GM21528 (cell line): ENCODE results near the gene TTC6.

Experiments
- ATAC-seq: cut with Tn5 transposase; IDR thresholded peaks from one replicate; pipeline ENCODE4 v1.9.1; 2021; ENCODE audit warnings: mild to moderate bottlenecking, moderate library complexity; ENCODE audit not compliant: unreplicated experiment, low FRiP score

Gene TTC6

GRCh38 chr14:37595809-37596621, 586 bp downstream of the TTC6 start:
- ATAC-seq, result peak; percentile 54

DNA sequence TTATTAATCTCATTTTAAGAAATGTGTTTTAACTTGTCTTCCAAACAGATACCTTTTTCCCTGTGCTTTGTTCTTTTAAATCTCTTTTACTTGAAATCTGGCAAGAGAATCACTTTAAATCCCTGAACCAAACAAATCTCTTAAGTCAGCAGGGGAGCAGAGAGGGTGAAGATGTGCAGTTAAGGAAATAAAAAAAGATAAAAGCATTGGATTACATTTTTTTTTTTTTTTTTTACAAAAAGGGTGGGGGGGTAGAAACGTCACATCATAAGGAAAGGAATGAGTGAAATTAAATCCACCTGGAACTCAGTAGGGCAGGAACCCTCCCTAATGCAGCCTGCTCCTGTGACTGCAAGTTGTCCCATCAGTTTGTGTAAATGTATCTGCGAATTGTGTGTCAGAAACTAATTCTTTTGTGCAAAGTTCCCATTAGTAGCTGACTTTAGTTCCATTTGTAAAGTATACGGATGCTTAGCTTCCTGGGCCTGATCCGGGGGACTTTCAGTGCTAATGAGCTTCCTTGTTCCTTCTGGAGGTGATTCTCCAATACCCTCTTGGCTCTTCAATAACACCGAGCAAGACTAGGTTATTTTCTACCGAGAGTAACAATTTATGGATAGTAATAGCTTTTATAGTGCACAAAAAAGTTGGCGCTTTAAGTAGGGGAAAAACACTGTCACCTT, 1.5 kb downstream of the TTC6 start:
- ATAC-seq, result no peak

GRCh38 chr14:37597538-37597913, 2.1 kb downstream of the TTC6 start:
- ATAC-seq, result no peak

DNA sequence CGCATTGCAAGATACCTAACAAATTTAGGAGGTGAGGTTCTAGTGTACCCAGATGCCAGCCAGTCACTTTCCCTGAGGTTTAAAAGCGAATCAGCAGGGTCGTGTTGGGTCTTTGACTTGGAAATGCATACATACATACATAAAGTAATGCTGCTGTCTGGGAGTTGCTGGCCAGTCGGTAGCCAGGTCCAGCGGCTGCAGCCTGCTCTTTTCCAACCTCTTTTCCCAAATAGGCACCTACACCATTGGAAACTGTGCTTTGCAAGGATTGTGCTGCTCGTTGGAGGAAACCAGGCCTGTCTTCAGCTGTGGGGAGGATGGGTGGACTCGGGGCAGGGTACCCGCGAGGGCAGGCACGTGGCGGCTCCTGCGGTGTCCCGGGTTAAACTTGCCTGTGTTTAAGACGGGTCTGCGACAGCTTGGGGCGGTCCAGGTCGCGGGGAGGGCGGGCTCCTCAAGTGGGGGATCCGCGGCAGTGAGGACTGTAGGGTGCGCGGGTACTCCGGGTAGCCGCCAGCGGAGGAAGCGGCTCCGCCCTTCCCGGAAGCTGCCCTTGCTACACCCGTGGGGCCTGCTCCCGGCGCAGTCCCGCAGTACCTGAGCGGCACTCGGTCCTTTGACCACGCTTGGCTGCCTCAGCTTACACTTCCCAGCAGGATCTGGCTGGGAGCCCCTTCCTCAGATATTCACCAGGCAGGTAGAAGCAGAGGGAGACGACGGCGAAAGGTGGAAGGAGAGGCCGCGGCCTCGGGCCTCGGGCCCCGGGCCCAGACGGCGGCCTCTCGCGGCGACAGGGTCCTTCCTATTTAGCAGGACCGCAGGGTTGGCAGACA, 2.7 kb downstream of the TTC6 start:
- ATAC-seq, result no peak

GRCh38 chr14:37598747-37599506, 3.5 kb downstream of the TTC6 start:
- ATAC-seq, result no peak

DNA sequence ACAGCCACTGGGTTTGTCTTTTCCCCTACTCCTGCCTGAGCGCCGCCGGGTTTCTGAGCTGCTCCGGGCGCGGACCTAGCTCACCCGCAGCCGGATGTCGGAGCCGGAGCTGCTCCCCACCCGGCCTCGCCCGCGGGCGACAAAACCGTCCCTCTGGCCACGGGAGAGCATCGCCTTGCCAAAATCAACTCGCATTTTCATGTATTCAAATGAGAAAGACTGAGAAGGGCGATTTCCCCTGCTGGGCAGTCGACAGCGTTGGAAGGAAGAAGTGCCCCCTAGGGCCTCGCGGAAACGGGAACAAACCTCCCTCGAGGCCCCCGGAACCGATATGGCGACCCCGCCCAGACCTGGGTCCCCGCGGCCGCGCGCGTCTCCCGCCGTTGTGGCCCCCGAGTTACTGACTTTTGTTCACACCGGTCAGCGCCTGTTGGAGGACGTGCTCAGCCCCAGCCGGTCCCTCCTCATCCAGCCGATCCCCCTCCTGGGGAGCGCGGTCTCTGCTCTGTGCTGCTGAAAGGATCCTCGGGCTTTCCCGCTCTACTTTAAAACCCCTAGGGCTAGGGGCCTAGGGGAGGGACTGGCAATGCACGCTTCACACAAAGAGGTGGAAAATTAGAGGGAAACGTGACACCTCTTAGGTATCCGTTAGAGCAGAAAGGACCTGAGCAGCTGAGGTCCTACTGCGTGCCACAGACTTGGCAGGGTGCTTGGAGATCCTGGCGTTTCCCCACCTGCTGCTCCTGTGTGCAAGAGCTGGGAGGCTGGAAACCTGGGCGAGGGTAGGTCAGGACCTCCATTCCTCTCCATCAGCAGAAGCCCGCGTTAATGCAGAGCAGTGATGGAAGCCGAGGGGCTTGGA, 4.3 kb downstream of the TTC6 start:
- ATAC-seq, result no peak

DNA sequence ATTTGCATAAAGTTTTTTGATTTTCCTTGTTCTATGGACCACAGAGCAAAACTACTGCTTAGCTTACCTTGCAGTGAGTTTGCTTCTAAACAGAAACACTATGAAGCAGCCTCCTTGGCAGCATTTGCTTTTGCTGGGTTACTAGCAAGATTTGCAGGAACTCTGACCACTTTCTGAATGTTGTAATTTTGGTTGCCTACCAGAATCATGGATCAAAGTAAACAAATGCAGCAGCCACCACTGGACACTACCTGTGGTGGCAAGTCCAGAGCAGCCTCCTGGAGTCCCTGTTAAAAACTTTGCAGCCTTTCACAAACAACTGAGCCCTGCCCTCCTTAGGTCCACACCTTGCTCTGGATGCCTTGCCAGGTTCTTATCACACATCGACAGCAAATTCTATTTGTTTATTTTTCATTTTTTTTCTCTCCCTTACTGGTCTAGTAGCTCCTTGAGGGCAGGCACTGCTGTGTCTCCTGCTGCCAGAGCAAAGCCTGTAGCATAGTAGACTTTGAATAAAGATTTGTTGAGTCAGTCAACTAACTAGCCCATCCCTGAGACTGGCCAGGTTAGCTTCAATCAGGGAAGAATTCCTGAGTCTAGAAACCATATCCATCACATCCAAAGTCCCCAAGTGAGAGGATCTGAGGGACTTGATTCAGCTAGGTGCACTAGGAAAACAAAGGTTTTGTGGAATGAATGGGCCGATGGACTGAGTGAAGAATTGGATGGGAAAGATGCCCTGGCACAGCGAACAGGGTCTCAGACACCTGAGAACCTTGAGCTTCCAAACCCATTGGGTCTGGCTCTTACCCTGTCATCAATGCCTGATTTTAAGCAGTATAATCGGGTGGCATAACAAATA, 5.7 kb downstream of the TTC6 start:
- ATAC-seq, result no peak

DNA sequence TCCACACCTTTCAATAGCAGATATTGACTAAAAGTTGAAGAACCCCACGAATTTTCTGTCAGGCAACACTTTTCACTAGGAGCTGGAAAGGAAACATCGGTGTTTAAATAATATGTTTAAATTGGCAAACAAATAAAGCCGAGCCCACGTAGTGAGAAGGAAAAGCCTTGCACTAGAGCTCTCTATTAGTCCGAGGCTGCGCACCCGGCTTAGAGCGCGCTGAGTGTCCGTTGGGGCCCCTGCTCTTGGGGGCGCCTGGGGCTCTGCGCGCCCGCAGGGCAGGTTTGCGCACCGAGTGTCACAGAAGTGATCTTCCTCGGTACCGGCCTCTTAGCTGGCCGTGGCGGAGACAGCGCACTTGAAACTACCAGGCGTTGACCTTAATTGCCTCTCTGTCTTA, 6.4 kb downstream of the TTC6 start:
- no peak for ATAC-seq

GRCh38 chr14:37602605-37603453, 7.4 kb downstream of the TTC6 start:
- no peak for ATAC-seq

GRCh38 chr14:37603688-37604251, 8.3 kb downstream of the TTC6 start:
- no peak for ATAC-seq

- no peak for ATAC-seq
Measured at GRCh38 chr14:37606678-37607077, 11.2 kb downstream of the TTC6 start.

GRCh38 chr14:37608649-37609048, 13.2 kb downstream of the TTC6 start:
- no peak for ATAC-seq

DNA sequence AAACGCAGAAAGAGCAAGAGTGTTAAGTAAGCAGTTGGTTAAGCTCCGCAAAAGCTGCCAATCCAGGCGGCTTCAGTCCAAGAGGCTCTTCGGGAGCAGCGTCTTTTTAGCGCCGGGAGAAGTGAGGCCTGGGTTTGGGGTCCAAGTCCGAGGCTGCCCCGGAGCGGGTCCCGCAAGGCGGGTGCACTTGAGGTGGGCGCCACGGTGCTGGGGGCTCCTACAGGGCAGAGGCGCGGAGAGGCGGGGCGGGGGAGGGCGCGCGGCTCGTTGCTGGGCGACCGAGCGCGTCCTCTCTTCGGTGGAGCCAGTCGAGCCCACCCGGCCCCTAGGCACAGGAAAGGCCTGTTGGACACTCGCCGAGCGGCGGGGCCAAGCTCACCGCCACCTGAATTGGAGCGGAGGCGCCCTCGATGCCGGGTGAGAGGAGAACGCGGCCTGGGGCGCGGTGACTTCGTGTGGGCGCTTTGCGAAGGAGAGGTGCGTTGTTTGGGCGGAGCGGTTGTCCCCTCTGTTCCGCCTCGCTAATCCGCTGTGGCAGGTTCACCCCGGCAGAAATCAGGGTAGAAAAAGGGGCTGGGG, 15.6 kb downstream of the TTC6 start:
- no peak for ATAC-seq

DNA sequence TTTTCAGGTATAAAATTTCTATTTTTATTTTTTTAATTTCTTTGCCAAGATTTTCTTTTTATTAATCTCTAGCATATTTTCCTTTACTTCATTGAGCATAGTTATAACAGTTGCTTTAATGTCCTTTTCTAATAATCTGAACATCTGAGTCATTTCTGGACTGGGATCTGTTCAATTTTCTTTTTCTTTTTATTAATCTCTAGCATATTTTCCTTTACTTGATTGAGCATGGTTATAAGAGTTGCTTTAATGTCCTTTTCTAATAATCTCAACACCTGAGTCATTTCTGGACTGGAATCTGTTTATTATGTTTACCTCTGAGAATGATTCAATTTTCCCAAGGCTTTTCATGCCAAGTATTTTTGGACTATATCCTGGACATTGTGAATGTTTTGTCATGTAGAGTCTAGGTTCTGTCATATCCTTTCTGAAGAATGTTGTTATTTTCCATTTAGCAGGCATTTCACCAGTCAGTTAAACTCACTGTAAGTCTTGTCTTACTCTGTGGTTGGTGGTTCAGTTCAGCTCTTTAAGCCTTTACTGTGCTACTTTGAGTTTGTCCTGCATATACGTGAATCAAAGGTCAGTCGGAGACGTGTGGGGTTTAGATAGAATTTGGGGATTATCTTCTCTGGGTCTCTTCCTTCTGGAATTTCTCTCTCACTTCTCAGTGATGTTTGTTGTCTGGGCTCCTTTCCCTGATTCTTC, 20.3 kb downstream of the TTC6 start:
- ATAC-seq, result no peak

DNA sequence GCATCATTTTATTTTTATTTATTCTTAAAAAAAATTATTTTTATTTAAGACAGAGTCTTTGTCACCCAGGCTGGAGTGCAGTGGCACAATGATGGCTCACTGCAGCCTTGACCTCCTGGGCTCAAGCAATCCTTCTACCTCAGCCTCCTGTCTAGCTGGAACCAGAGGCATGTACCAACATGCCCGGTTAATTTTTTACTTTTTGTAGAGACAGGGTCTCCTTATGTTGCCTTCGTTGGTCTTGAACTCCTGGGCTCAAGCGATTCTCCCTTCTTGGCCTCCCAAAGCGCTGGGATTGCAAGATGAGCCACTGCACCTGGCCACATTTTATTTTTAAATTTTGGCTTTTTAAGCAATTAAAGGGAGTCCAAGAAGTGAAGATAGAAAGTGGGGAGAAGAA, 21.4 kb downstream of the TTC6 start:
- ATAC-seq, result no peak

DNA sequence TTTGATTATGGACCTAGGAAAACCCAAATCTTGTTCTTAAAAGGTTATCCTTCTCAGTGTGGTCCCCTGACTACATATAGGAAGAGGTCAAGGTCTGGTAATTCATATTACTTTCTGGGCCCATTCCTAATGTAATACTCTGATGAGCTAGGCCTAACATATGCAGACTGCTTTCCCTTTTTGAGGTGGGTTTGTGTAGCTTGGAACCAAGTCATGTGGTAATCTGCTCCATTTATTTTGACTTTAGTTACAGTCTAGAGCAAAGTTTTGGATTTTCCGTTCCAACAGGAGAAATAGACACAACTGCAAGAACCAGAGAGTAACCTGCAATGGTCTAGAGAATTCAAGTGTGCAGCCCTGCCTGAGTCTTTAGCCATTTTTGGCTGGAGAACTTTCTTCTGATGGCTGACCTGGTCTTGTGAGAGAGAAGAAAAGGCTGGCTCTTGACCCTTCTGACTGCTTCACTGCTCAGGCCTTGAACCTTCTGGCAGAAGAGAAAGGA, 22.5 kb downstream of the TTC6 start:
- ATAC-seq, result no peak
